ENCODE data around the gene SPAG6.
"Not testable (repeated sequence)": the region's sequence is repeated elsewhere in the genome, so short reads cannot be mapped to it uniquely, and the experiment has no call there.

SPAG6 gene

GRCh38 chr10:22341190-22341925 lies 3.9 kb upstream of the SPAG6 start:
- no peak for DNase-seq (ENCODE audit: low spot score)

- DNase-seq (ENCODE audit: low spot score): no peak
Observed at GRCh38 chr10:22341926-22342196, 3.4 kb upstream of the SPAG6 start.

- no peak for DNase-seq (ENCODE audit: low spot score)
Observed at GRCh38 chr10:22342421-22342820, 2.9 kb upstream of the SPAG6 start.

GRCh38 chr10:22343731-22344130 lies 1.6 kb upstream of the SPAG6 start:
- DNase-seq (ENCODE audit: low spot score): no peak

- no peak for DNase-seq (ENCODE audit: low spot score)
Observed at GRCh38 chr10:22344249-22344648, 1.0 kb upstream of the SPAG6 start.

GRCh38 chr10:22344781-22345300 lies 455 bp upstream of the SPAG6 start:
- DNase-seq (ENCODE audit: low spot score): no peak

- no peak for DNase-seq (ENCODE audit: low spot score)
Observed at GRCh38 chr10:22346096-22346661, 883 bp downstream of the SPAG6 start.

GRCh38 chr10:22349755-22350154 lies 4.5 kb downstream of the SPAG6 start:
- no peak for DNase-seq (ENCODE audit: low spot score)

- DNase-seq (ENCODE audit: low spot score): no peak
Observed at GRCh38 chr10:22351131-22351703, 5.9 kb downstream of the SPAG6 start.

GRCh38 chr10:22356324-22356873 lies 11.1 kb downstream of the SPAG6 start:
- no peak for DNase-seq (ENCODE audit: low spot score)

GRCh38 chr10:22357770-22358169 lies 12.5 kb downstream of the SPAG6 start:
- DNase-seq (ENCODE audit: low spot score): not testable (repeated sequence)

- no peak for DNase-seq (ENCODE audit: low spot score)
Observed at GRCh38 chr10:22363305-22363704, 18.0 kb downstream of the SPAG6 start.

GRCh38 chr10:22364407-22365140 lies 19.3 kb downstream of the SPAG6 start:
- DNase-seq (ENCODE audit: low spot score): no peak

- no peak for DNase-seq (ENCODE audit: low spot score)
Observed at GRCh38 chr10:22365233-22365632, 19.9 kb downstream of the SPAG6 start.

- DNase-seq (ENCODE audit: low spot score): no peak
Observed at GRCh38 chr10:22365644-22366434, 20.5 kb downstream of the SPAG6 start.

GRCh38 chr10:22366435-22366703 lies 21.1 kb downstream of the SPAG6 start:
- DNase-seq (ENCODE audit: low spot score): no peak

GRCh38 chr10:22366771-22367170 lies 21.5 kb downstream of the SPAG6 start:
- DNase-seq (ENCODE audit: low spot score): no peak

GRCh38 chr10:22367471-22367870 lies 22.2 kb downstream of the SPAG6 start:
- DNase-seq (ENCODE audit: low spot score): no peak

- no peak for DNase-seq (ENCODE audit: low spot score)
Observed at GRCh38 chr10:22368402-22368801, 23.1 kb downstream of the SPAG6 start.

- DNase-seq (ENCODE audit: low spot score): no peak
Observed at GRCh38 chr10:22368981-22369380, 23.7 kb downstream of the SPAG6 start.

- no peak for DNase-seq (ENCODE audit: low spot score)
Observed at GRCh38 chr10:22369434-22370072, 24.3 kb downstream of the SPAG6 start.

- DNase-seq (ENCODE audit: low spot score): no peak
Observed at GRCh38 chr10:22370320-22370719, 25.0 kb downstream of the SPAG6 start.
